Ammon's horn (tissue), 1 donor: ENCODE data around the gene FYCO1.

Experiments used
- DNase-seq: peaks from one replicate; pipeline ENCODE4 v3.0.0-alpha.2; 2016; ENCODE audit warnings: low spot score

FYCO1 gene

DNA sequence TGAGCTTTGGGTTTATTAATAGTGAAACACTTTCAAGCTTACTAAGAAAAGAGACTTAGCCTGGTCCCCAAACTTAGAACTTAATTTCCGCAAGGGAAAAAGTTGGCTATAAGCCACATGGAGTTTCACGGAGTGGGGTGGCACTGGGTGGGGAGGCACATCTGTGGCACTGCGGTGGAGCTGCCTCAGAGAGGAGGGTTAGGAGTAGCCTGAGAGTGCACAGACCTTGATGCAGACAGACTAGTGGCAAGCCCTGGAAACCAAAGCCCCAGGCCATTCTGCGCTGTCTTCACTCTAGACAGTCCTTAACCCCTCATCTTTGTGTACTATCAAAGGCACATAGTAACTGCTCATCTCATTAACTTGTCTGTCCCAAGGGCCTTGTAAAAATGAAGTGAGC is 30.4 kb downstream of the FYCO1 start:
- DNase-seq, result no peak

- no peak for DNase-seq
Measured at GRCh38 chr3:45964139-45964538, 31.5 kb downstream of the FYCO1 start.

- DNase-seq, result no peak
Measured at GRCh38 chr3:45962033-45962432, 33.6 kb downstream of the FYCO1 start.

DNA sequence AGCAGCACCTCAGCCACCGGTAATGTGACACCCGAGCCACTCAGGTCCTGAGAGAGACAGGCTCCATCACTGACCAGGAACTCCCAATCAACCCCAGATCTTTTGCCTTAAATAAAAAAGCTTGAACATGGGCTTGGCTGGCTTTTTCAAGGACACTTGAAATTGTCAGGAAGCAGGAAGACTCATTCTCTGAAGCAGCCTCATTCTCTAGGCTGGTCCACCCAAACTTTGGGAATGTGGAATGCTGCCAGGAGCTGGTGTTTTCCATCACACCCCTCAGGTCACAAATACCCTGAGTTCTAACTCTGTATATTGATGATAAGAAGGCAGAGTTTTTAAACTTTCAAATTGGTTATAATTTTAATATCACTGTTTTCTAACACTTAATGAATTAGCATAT is 35.3 kb downstream of the FYCO1 start:
- DNase-seq, result no peak

GRCh38 chr3:45959201-45959600 is 36.4 kb downstream of the FYCO1 start:
- no peak for DNase-seq

- DNase-seq, result no peak
Measured at GRCh38 chr3:45958321-45958791, 37.3 kb downstream of the FYCO1 start.

DNA sequence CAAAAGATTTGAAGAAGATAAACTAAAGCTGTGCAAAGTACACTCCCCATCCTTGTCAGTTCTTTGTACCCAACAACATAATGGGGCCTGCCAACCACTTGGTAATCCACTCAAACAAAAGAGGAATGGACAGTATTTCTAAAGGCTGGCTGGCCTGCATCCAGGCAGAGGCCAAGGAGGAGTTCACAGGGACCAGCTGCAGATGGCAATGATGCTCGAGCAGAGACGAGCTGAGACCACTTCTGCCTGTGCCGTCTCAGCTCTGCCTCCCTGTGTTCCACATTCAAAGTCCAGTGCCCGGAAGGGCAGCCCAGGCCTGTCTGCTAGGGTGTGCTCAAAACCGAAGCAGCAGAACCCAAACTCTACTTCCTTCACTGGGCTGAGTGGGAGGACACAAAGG is 38.0 kb downstream of the FYCO1 start:
- peak; percentile 79 for DNase-seq

DNA sequence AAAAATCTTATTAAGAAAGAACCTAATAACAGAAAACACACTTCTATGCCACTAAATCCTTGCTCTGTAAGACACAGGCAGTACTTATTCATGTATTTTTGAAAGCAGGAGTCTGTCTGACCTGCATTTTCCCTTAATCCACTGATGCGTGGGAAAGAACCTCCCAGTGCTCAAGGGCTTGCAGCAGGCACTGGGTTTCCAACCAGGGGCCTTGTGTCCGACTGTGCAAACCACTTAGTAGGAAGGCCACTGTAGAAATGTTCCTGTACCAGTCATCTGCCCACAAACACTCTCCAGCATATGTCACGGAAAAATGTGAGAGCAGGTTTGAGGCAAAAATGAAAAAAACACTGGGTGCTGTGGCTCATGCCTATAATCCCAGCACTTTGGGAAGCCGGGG is 39.9 kb downstream of the FYCO1 start:
- DNase-seq, result no peak

- no peak for DNase-seq
Measured at GRCh38 chr3:45955017-45955647, 40.5 kb downstream of the FYCO1 start.

DNA sequence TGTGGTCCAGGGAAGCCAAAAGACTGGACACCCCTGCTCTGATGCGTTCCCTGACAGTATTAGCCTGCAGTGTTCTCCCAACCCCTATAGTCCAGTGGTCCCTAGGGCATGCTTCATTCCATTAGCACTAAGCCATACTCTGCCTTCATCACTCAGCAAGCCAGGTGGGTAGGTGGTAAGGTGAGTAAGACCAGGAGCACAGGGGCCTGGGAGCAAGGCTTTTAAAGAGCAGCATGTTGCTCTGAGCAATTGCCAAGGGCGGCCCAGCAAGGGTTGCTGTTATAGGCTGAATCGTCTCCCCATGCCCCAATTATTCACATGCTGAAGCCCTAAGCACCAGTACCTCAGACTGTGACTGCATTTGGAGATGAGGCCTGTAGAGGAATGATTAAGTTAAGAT is 41.3 kb downstream of the FYCO1 start:
- no peak for DNase-seq

DNA sequence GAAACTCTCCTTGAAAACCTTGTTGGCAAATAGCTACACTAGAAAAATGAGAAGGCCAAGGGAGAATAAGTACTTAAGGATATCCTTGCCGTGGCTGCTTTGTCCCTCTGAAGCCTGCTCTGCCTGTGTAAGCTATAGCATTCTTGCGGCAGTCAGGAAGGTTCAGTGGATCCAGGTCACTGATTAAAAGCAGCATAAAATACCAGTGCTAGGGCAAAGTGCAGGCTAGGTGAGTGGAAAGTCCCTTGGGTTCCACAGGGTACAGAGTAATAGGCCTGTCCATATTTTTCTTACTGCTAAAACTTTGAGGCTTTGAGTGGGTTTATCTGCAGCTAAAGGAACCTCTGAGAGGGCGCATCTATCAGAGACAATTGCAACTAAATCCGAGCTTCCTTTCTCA is 42.1 kb downstream of the FYCO1 start:
- no peak for DNase-seq

- DNase-seq, result no peak
Measured at GRCh38 chr3:45952456-45952855, 43.2 kb downstream of the FYCO1 start.

DNA sequence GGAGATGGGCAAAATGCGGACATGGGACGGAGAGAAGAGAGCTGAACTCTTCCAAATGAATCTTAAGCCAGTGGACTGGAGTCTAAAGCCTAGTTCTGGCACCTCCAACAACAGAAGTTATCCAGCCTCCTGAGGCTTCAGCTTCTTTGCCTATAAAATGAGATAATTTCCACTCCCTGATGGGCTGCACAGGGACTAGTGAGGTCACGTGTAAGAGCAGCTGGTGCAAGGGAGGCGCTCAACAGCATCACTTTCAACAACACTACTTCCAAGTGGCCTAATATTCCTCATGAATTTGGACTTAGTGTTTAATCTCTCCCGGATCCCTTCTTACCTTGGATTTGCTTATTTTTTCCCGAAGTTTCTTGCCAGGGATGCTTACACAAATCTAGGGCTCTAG is 43.7 kb downstream of the FYCO1 start:
- DNase-seq, result no peak

- no peak for DNase-seq
Measured at GRCh38 chr3:45950686-45951600, 44.7 kb downstream of the FYCO1 start.

DNA sequence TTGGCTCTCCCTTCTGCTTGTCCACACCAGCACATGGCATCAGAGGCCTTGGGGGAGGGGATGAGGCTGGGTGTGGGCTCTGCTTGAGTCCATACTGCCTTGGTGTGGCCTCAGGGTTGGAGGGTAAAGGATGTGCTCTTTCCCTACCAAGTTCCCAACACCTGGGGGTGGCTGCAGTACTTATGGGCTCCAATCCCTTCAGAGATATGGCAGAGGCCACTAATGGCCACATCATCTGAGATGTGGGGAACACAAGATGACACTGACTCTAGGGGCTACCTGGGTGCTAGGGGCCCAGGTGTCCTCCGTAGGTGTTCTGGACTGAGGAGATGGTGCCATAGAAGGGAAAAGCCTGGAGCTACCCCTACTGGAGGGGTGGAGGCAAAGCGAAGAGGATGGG is 45.5 kb downstream of the FYCO1 start:
- DNase-seq, result no peak

DNA sequence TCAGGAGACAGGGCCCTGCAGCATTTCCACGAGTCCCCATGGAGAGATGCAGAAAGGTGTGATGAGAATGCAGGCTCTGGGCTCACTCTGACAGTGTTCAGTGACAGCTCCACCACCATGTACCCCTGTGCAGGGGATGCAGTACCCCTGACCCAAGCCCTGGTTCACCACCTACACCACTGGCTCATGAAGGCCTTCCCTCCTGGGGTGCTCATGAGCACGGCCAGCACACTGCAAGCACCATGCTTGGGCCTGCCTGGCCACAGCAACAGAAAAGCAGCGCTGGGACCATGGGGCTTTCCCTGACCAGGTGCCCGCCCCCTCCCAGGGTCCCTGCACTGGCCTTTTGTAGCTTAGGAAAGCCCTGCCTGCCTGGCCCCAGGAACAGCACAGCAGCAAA is 46.2 kb downstream of the FYCO1 start:
- no peak for DNase-seq

- DNase-seq, result no peak
Measured at GRCh38 chr3:45948881-45949280, 46.7 kb downstream of the FYCO1 start.

DNA sequence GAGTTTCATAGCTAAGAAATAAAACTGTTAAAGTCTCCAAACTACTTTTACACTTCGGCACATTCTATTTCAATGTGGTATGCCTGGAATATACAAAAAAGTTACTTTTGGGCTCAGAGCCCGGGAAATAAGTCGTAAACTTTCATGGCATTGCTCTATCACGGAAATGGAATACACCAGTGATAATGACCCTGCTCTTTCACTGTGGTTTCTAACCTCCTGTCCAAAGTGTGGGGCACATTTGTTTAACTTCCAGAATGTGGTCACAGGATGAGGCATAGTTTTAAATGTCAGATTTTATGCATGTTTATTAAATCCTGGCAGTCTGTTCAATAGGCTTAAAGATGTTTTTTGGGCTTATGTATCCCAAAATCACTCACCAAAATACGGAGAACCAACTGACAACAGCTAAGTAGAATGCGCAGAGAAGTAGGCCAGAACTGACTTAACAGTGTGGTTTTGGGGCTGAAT is 47.3 kb downstream of the FYCO1 start:
- no peak for DNase-seq

DNA sequence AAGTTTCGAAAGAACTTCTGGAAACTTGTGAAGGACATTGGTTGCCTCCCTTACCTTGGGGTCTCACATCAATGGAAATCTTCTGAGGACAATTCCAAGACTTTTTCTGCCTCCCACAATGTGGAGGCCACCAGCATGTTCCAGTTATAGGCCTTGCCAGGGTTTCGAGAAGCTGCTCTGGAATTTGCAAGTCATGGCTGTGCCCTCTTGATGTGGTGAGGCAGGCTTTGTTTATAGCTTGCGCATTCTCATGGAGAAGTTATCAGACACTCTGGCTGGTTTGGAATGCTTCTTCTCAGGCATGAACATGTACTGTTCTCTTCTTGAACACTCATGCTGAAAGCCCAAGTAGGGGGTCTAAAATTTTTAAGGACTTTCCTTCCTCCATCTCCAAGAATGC is 48.3 kb downstream of the FYCO1 start:
- DNase-seq, result no peak

- DNase-seq, result no peak
Measured at GRCh38 chr3:45946875-45947274, 48.7 kb downstream of the FYCO1 start.

- no peak for DNase-seq
Measured at GRCh38 chr3:45946307-45946706, 49.3 kb downstream of the FYCO1 start.

- no peak for DNase-seq
Measured at GRCh38 chr3:45944830-45945620, 50.6 kb downstream of the FYCO1 start.
